Osteocyte (in vitro differentiated cells): ENCODE results near the gene TFDP1. TPM values are rescaled to one million over a fixed set of nuclear protein-coding genes. Genes with fewer than 3 reads are reported as not detected.
"Not testable (repeated sequence)": the region's sequence is repeated elsewhere in the genome, so short reads cannot be mapped to it uniquely, and the experiment has no call there.

Source experiments
- DNase-seq: peaks from one replicate; pipeline ENCODE4 v3.0.0; 2021; ENCODE audit warnings: mixed read lengths; ENCODE audit not compliant: unreplicated experiment; ENCODE audit errors: extremely low spot score
- H3K27ac Mint-ChIP-seq: one replicate; pipeline ENCODE4 v1.8.0; 2021; ENCODE audit warnings: mild to moderate bottlenecking, mixed read lengths; ENCODE audit not compliant: unreplicated experiment
- H3K27me3 Mint-ChIP-seq: one replicate; pipeline ENCODE4 v1.8.0; 2021; ENCODE audit warnings: mixed read lengths; ENCODE audit not compliant: unreplicated experiment
- H3K36me3 Mint-ChIP-seq: one replicate; pipeline ENCODE4 v1.8.0; 2021; ENCODE audit warnings: mixed read lengths; ENCODE audit not compliant: unreplicated experiment
- H3K4me1 Mint-ChIP-seq: one replicate; pipeline ENCODE4 v1.8.0; 2021; ENCODE audit warnings: mixed read lengths; ENCODE audit not compliant: unreplicated experiment
- H3K4me3 Mint-ChIP-seq: one replicate; pipeline ENCODE4 v1.8.0; 2021; ENCODE audit warnings: mild to moderate bottlenecking, moderate library complexity, mixed read lengths; ENCODE audit not compliant: unreplicated experiment
- H3K9me3 Mint-ChIP-seq: one replicate; pipeline ENCODE4 v1.8.0; 2021; ENCODE audit warnings: mixed read lengths; ENCODE audit not compliant: unreplicated experiment
- CTCF ChIP-seq: fragments of 200-600 bp; sonication (generic); IDR thresholded peaks from 2 replicates; pipeline ENCODE4 v1.5.0; 2021; ENCODE audit warnings: antibody characterized with exemption, mild to moderate bottlenecking, moderate library complexity
- total RNA-seq: library from RNA; stranded (reverse); gene quantifications from 2 replicates; pipeline ENCODE4 v1.2.1, GENCODE V29; 2021

The TFDP1 gene
- total RNA-seq, 1 donor from 2014 or later = 66.9 TPM

GRCh38 chr13:113622791-113623490 lies 38.4 kb downstream of the TFDP1 start:
- Mint-ChIP-seq H3K4me3 (no peak overlapping the region), H3K27ac (no peak overlapping the region), H3K36me3 (peaks cover 14% of the 10 kb centered on the region), H3K9me3 (no peaks in the 10 kb centered on the region), H3K27me3 (no peaks in the 10 kb centered on the region), H3K4me1 (peaks cover 21% of the 10 kb centered on the region)
- no peak for TF ChIP-seq CTCF
- DNase-seq = no peak

DNA sequence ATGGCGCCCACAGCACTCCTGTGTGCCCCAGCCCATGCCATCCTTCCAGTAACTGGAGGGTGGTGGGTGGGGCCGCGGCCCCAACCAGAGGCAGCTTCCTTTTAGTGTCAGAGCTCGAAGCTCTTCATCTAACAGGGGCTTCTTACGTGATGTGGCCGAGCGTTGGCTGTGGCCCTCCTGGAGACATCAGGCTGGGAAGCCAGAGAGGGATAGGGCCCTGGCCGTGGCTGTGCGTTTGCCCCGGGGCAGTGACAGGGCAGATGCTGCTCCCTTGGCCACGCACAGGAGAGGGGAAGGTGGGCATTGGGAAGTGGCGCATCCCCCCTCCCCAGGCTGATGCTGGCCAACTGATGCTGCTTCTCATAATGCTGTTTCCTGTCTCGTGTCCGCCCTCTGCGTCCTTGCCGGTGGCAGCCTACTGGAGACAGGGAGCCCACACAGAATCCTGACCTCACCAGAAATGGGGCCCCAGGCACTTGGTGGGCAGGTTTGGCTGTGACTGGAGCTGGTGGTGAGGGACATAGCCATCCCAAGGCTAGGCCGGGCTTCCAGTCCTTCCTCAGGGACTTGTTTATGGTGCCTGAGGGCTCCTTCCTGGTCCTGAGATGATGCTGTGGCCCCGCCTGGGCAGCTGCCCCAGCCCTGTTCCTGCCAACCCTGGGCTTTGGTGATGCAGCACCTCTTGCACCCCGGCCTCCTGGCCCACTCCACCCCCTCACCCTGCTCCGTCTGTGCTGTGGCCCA lies 39.1 kb downstream of the TFDP1 start:
- H3K4me3 Mint-ChIP-seq = no peak overlapping the region
- peaks cover 20% of the 10 kb centered on the region for H3K4me1 Mint-ChIP-seq
- DNase-seq = no peak
- H3K36me3 Mint-ChIP-seq = peaks cover 19% of the 10 kb centered on the region
- no peaks in the 10 kb centered on the region for H3K9me3 Mint-ChIP-seq
- H3K27me3 Mint-ChIP-seq = no peaks in the 10 kb centered on the region
- TF ChIP-seq CTCF = no peak
- H3K27ac Mint-ChIP-seq = no peak overlapping the region

DNA sequence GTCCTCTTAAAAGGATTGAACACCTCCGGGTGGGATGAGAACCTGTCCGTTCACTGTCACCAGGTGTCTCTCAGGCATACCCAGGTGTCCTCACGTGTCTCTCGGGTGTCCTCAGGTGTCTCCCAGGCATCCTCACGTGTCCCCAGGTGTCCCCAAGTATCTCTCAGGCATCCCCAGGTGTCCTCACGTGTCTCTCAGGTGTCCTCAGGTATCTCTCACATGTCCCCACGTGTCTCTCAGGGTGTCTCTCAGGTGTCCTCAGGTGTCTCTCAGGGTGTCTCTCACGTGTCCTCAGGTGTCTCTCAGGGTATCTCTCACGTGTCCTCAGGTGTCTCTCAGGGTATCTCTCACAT lies 39.7 kb downstream of the TFDP1 start:
- H3K27me3 Mint-ChIP-seq = no peaks in the 10 kb centered on the region
- peaks cover 19% of the 10 kb centered on the region for H3K4me1 Mint-ChIP-seq
- H3K27ac Mint-ChIP-seq = no peak overlapping the region
- H3K4me3 Mint-ChIP-seq = no peak overlapping the region
- H3K9me3 Mint-ChIP-seq = no peaks in the 10 kb centered on the region
- peaks cover 22% of the 10 kb centered on the region for H3K36me3 Mint-ChIP-seq
- no peak for TF ChIP-seq CTCF
- no peak for DNase-seq

GRCh38 chr13:113624640-113625304 lies 40.2 kb downstream of the TFDP1 start:
- Mint-ChIP-seq H3K36me3 (peaks cover 22% of the 10 kb centered on the region), H3K4me1 (peaks cover 19% of the 10 kb centered on the region)
- DNase-seq, H3K4me3 Mint-ChIP-seq, H3K9me3 Mint-ChIP-seq, H3K27me3 Mint-ChIP-seq, H3K27ac Mint-ChIP-seq: not testable (repeated sequence)

- Mint-ChIP-seq H3K27ac (peak overlapping the region; percentile 88), H3K4me1 (peaks cover 19% of the 10 kb centered on the region), H3K27me3 (no peaks in the 10 kb centered on the region), H3K4me3 (no peak overlapping the region), H3K36me3 (peaks cover 23% of the 10 kb centered on the region), H3K9me3 (no peaks in the 10 kb centered on the region)
- TF ChIP-seq CTCF = no peak
- DNase-seq = no peak
Measured at GRCh38 chr13:113625965-113626721, 41.6 kb downstream of the TFDP1 start.
